ENCODE measurements around the gene EML6. TPM values are rescaled to one million over a fixed set of nuclear protein-coding genes. Genes with fewer than 3 reads are reported as not detected.

The EML6 gene
- total and polyA plus RNA-seq, 2 of the 8 experiments (the other 6 are each of a cell fraction or from before 2014, with no cell fraction given): 1.2 to 1.6 TPM

DNA sequence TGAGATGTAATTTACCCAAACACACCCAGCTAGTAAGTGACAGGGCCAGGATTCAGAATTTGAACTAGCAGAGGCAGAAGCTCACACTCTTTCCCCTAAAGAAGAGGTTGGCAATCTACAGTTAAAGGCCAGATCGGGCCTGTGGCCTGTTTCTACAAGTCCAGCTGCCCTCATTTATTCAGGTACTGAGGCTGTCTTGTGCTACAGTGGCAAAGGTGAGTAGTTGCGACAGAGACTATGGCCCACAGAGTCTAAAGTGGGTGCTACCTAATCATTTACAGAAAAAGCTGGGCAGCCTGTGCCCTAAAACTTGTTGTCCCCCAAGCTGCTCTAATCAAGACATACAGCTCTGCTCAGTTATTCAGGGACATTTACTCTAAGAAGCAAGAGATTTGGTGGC is 240.0 kb downstream of the EML6 start (continued):
- no peak for TF ChIP-seq PHF8 (conservative IDR thresholded peaks at IDR 0.05; ENCODE audit: low read depth, low read length)
- no peak for TF ChIP-seq SP1 (IDR thresholded peaks at IDR 0.05; ENCODE audit: low read depth, low read length)
- TF ChIP-seq, protein P1, sequence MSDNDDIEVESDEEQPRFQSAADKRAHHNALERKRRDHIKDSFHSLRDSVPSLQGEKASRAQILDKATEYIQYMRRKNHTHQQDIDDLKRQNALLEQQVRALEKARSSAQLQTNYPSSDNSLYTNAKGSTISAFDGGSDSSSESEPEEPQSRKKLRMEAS (IDR thresholded peaks at IDR 0.05): no peak
- no peak for TF ChIP-seq NRF1 (IDR thresholded peaks at IDR 0.05; ENCODE audit: low read depth, low read length)
- no peak for TF ChIP-seq NANOG (IDR thresholded peaks at IDR 0.05; ENCODE audit: insufficient read depth, low read depth, low read length, poor library complexity, severe bottlenecking)
- TF ChIP-seq CBX8 (IDR thresholded peaks at IDR 0.05; ENCODE audit: borderline replicate concordance, low read depth, low read length): no peak
- no peak for TF ChIP-seq KDM5A (IDR thresholded peaks at IDR 0.05; ENCODE audit: low read length)
- no peak for TF ChIP-seq TAF1 (IDR thresholded peaks at IDR 0.05; ENCODE audit: low read depth, low read length)
- no peak for TF ChIP-seq TBP (IDR thresholded peaks at IDR 0.05; ENCODE audit: low read depth, low read length)
- no peak for TF ChIP-seq GTF2F1 (IDR thresholded peaks at IDR 0.05; ENCODE audit: borderline replicate concordance, low read depth, low read length)
